ENCODE measurements around the gene MRPL30.

DNA sequence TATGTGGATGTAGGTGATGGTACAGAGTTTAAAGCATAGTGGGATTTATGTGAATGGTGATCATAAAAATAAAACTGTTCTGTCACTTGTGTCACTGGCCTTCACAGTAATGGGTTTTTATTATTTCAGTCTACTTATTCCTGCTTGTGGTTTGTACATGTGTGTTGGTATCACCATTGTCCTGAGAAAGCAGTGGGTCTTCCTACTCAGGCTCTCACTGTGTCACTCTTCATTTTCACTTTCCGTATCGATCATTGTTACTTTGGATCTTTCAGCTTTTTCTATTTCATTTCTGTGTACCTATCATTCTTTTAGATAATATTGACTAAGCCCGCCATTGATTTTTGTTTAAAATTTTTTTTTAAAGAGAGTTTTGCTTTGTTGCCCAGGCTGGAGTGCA is 7.4 kb downstream of the MRPL30 start:
- no peak for TF ChIP-seq CTCF (IDR thresholded peaks at IDR 0.05)
- no peak for TF ChIP-seq POLR2A (IDR thresholded peaks at IDR 0.05)

Data from adrenal gland (tissue), 5 donors.